Kidney epithelial cell (primary cell): ENCODE results near the gene TASP1. TPM values are rescaled to one million over a fixed set of nuclear protein-coding genes. Genes with fewer than 3 reads are reported as not detected.

Source experiments
- DNase-seq: peaks from one replicate; pipeline ENCODE4 v3.0.0-alpha.2; 2010; ENCODE audit warnings: low read depth
- H3K27me3 ChIP-seq: 2 replicates; pipeline ENCODE4 v1.6.0; 2011; ENCODE audit warnings: low read length; ENCODE audit not compliant: control insufficient read depth, insufficient read depth
- H3K36me3 ChIP-seq: 2 replicates; pipeline ENCODE4 v1.5.1; 2011; ENCODE audit warnings: low read length; ENCODE audit not compliant: control insufficient read depth, insufficient read depth
- H3K4me3 ChIP-seq: 2 replicates; pipeline ENCODE4 v1.5.1; 2011; ENCODE audit warnings: low read depth, mild to moderate bottlenecking, control low read depth, low read length
- total RNA-seq: library from RNA; depleted of rRNA; stranded (reverse); fragments of >200 nt; gene quantifications from 2 replicates; pipeline ENCODE4 v1.2.3, GENCODE V29; 2015
- TF ChIP-seq, protein P1 (sequence below): IDR thresholded peaks from 2 replicates; pipeline ENCODE4 v1.5.1; 2011; ENCODE audit warnings: mild to moderate bottlenecking, moderate library complexity, low read length, control low read depth, inconsistent platforms; ENCODE audit not compliant: insufficient read depth, poor library complexity, severe bottlenecking

The TASP1 gene
- total RNA-seq, 1 donor from 2014 or later: 10.6 TPM

DNA sequence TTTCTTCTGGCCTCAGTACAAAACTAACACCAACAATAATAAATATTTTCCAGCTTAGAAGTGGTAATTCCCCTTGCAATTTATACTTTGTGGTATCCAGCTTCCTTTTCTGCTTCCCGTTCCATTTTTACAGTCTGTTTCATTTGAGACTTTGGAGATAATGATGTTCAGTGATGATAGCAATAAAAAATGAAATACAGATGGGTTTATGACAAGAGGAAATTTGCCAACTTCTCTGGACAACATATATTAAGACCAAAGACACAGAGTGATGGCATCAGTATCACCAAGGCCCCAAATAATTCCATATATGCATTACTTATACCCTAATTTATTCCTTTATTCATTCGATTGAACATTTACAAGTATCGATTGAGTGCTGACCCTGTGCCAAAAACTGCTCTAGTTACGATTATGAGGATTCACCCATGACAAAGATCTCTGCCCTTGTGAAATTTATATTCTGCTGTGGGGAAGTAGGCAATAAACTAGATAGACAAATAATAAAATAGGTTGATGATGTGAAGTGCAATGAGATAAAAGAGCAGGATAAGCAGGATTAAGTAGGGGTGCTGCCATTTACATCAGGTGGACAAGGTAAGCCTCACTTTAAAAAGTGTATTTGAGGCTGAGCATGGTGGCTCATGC is 18.1 kb upstream of the TASP1 start:
- no peak for DNase-seq
- TF ChIP-seq, protein P1, sequence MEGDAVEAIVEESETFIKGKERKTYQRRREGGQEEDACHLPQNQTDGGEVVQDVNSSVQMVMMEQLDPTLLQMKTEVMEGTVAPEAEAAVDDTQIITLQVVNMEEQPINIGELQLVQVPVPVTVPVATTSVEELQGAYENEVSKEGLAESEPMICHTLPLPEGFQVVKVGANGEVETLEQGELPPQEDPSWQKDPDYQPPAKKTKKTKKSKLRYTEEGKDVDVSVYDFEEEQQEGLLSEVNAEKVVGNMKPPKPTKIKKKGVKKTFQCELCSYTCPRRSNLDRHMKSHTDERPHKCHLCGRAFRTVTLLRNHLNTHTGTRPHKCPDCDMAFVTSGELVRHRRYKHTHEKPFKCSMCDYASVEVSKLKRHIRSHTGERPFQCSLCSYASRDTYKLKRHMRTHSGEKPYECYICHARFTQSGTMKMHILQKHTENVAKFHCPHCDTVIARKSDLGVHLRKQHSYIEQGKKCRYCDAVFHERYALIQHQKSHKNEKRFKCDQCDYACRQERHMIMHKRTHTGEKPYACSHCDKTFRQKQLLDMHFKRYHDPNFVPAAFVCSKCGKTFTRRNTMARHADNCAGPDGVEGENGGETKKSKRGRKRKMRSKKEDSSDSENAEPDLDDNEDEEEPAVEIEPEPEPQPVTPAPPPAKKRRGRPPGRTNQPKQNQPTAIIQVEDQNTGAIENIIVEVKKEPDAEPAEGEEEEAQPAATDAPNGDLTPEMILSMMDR: no peak
- no peak overlapping the region for H3K4me3 ChIP-seq

GRCh38 chr20:13654463-13655023 is 15.8 kb upstream of the TASP1 start:
- no peak for DNase-seq
- H3K27me3 ChIP-seq: no peaks in the 10 kb centered on the region
- H3K4me3 ChIP-seq: no peak overlapping the region
- TF ChIP-seq, protein P1: no peak
- no peaks in the 10 kb centered on the region for H3K36me3 ChIP-seq

More for the DNA sequence above, 18.1 kb upstream of the TASP1 start:
- Histone ChIP-seq H3K27me3 (peaks cover 2% of the 10 kb centered on the region), H3K36me3 (no peaks in the 10 kb centered on the region)

- no peak overlapping the region for H3K4me3 ChIP-seq
- no peak for DNase-seq
- no peaks in the 10 kb centered on the region for H3K27me3 ChIP-seq
- TF ChIP-seq, protein P1: no peak
- H3K36me3 ChIP-seq: no peaks in the 10 kb centered on the region
Measured at GRCh38 chr20:13650474-13650873, 11.7 kb upstream of the TASP1 start.

- no peaks in the 10 kb centered on the region for H3K36me3 ChIP-seq
- TF ChIP-seq, protein P1: no peak
- no peak for DNase-seq
- no peaks in the 10 kb centered on the region for H3K27me3 ChIP-seq
- no peak overlapping the region for H3K4me3 ChIP-seq
Measured at GRCh38 chr20:13648291-13649228, 9.8 kb upstream of the TASP1 start.

- no peak for DNase-seq
- Histone ChIP-seq H3K27me3 (no peaks in the 10 kb centered on the region), H3K36me3 (no peaks in the 10 kb centered on the region), H3K4me3 (no peak overlapping the region)
- TF ChIP-seq, protein P1: no peak
Measured at GRCh38 chr20:13644010-13644409, 5.3 kb upstream of the TASP1 start.
